ENCODE data around the gene MBD3L4. TPM values are rescaled to one million over a fixed set of nuclear protein-coding genes. Genes with fewer than 3 reads are reported as not detected.
A peak's percentile ranks its signal among the peaks of the same experiment; 100 is the strongest.
"Not testable (repeated sequence)": the region's sequence is repeated elsewhere in the genome, so short reads cannot be mapped to it uniquely, and the experiment has no call there.

The MBD3L4 gene
- total RNA-seq (2014; rRNA removed; shearing (Covaris generic)) (not detected in 2 replicates), total RNA-seq (2022) (not detected in 2 replicates), Bru-seq, nascent RNA (not detected), BruChase-seq, experiment 1, labeled RNA remaining after a 6-hour chase (not detected), BruChase-seq, experiment 2, labeled RNA remaining after a 2-hour chase (not detected)
- long read RNA-seq: 0 reads

- H4K20me1 ChIP-seq (ENCODE audit: insufficient read depth, low read length); H3K4me3 ChIP-seq (ENCODE audit: low read depth, low read length, poor library complexity, severe bottlenecking); H3K27ac ChIP-seq (ENCODE audit: low read depth, low read length, poor library complexity, severe bottlenecking); H3K4me2 ChIP-seq (ENCODE audit: low read length); POLR2A ChIA-PET; BruUV-seq (replicated peaks); CTCF ChIA-PET (ENCODE audit: unreplicated experiment); H3K4me1 ChIP-seq (ENCODE audit: insufficient read depth, low read length, poor library complexity, severe bottlenecking); H3K36me3 ChIP-seq (ENCODE audit: insufficient read depth, low read length); H2AFZ ChIP-seq (ENCODE audit: low read length); H3K9me2 ChIP-seq (ENCODE audit: insufficient read depth, low read length); H3K79me2 ChIP-seq (ENCODE audit: insufficient read depth, low read depth, low read length); DNase-seq (ENCODE audit: low spot score); H3K9me3 ChIP-seq (ENCODE audit: low read length); intact Hi-C loops (cut with micrococcal nuclease; ENCODE audit: unreplicated experiment): not testable (repeated sequence)
Observed at GRCh38 chr19:7040079-7040478, at the start of gene MBD3L4. TSS of gene MBD3L4 (minus strand) at chr19:7040179. CDS start at chr19:7040144, 35 bp downstream.

GRCh38 chr19:7088999-7089398 lies 49.0 kb upstream of the MBD3L4 start:
- H2AFZ ChIP-seq (ENCODE audit: low read length): no peak overlapping the region
- intact Hi-C loops (cut with micrococcal nuclease; ENCODE audit: unreplicated experiment): no loop called here
- no TSS peak for BruUV-seq (replicated peaks)
- no peak overlapping the region for H3K27ac ChIP-seq (ENCODE audit: low read depth, low read length, poor library complexity, severe bottlenecking)
- no peak for DNase-seq (ENCODE audit: low spot score)
- POLR2A ChIA-PET: no interaction called here
- H3K9me3 ChIP-seq (ENCODE audit: low read length): peaks cover 19% of the 10 kb centered on the region
- H3K9me2 ChIP-seq (ENCODE audit: insufficient read depth, low read length): no peaks in the 10 kb centered on the region
- TF ChIP-seq EZH2phosphoT487 (IDR thresholded peaks at IDR 0.05; ENCODE audit: borderline replicate concordance, low read depth, low read length) (no peak), CTCF (conservative IDR thresholded peaks at IDR 0.05; ENCODE audit: low read length) (no peak)
- CTCF ChIA-PET (ENCODE audit: unreplicated experiment): no interaction called here
- H3K4me3 ChIP-seq (ENCODE audit: low read depth, low read length, poor library complexity, severe bottlenecking): no peak overlapping the region
- H3K36me3 ChIP-seq (ENCODE audit: insufficient read depth, low read length): peaks cover 28% of the 10 kb centered on the region
- no peaks in the 10 kb centered on the region for H3K79me2 ChIP-seq (ENCODE audit: insufficient read depth, low read depth, low read length)
- H3K4me2 ChIP-seq (ENCODE audit: low read length): no peak overlapping the region
- no peaks in the 10 kb centered on the region for H4K20me1 ChIP-seq (ENCODE audit: insufficient read depth, low read length)
- H3K4me1 ChIP-seq (ENCODE audit: insufficient read depth, low read length, poor library complexity, severe bottlenecking): no peaks in the 10 kb centered on the region

GRCh38 chr19:7083076-7083956 lies 43.3 kb upstream of the MBD3L4 start:
- TF ChIP-seq CTCF (conservative IDR thresholded peaks at IDR 0.05; ENCODE audit: low read length) (no peak), EZH2phosphoT487 (IDR thresholded peaks at IDR 0.05; ENCODE audit: borderline replicate concordance, low read depth, low read length) (no peak)
- intact Hi-C loops (cut with micrococcal nuclease; ENCODE audit: unreplicated experiment): no loop called here
- CTCF ChIA-PET (ENCODE audit: unreplicated experiment): no interaction called here
- Histone ChIP-seq H3K36me3 (ENCODE audit: insufficient read depth, low read length) (peaks cover 82% of the 10 kb centered on the region), H3K4me1 (ENCODE audit: insufficient read depth, low read length, poor library complexity, severe bottlenecking) (no peaks in the 10 kb centered on the region), H3K4me3 (ENCODE audit: low read depth, low read length, poor library complexity, severe bottlenecking) (no peak overlapping the region), H4K20me1 (ENCODE audit: insufficient read depth, low read length) (no peaks in the 10 kb centered on the region), H3K9me3 (ENCODE audit: low read length) (peaks cover 72% of the 10 kb centered on the region), H3K27ac (ENCODE audit: low read depth, low read length, poor library complexity, severe bottlenecking) (no peak overlapping the region), H3K79me2 (ENCODE audit: insufficient read depth, low read depth, low read length) (no peaks in the 10 kb centered on the region), H2AFZ (ENCODE audit: low read length) (no peak overlapping the region), H3K9me2 (ENCODE audit: insufficient read depth, low read length) (no peaks in the 10 kb centered on the region), H3K4me2 (ENCODE audit: low read length) (no peak overlapping the region)
- DNase-seq (ENCODE audit: low spot score): peak; percentile 20
- POLR2A ChIA-PET: no interaction called here
- no TSS peak for BruUV-seq (replicated peaks)

Data from OCI-LY7 (cell line).